GM21717 (cell line): ENCODE measurements around the gene TADA2B.

Experiments used
- ATAC-seq: cut with Tn5 transposase; IDR thresholded peaks from one replicate; pipeline ENCODE4 v1.9.1; 2021; ENCODE audit warnings: mild to moderate bottlenecking, moderate library complexity; ENCODE audit not compliant: unreplicated experiment

TADA2B gene

GRCh38 chr4:7105276-7105675, 62.1 kb downstream of the TADA2B start:
- no peak for ATAC-seq

- ATAC-seq: no peak
These were observed 64.2 kb downstream of the TADA2B start for GRCh38 chr4:7107166-7107905.
